Measurements from ENCODE around the gene LDAF1.

LDAF1 gene

DNA sequence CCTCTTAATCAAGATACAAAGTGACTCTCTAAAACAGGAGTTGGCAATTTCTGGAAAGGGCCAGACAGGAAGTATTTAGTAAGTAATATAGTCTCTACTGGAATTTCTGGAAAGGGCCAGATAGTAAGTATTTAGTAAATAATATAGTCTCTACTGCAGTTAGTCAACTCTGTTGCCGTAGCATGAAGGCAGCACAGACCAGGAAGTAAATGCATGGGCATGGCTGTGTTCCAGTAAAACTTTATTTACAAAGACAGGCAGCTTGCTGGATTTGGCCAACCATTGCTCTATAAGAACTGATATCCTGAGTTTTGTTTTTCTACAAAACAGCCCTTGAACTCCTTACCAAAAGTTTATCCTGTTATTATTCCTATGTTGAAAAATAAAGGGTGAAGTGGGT is 16.9 kb downstream of the LDAF1 start:
- no peak for TF ChIP-seq CTCF (IDR thresholded peaks at IDR 0.05; ENCODE audit: low read depth, low read length)
- DNase-seq (ENCODE audit: extremely low read depth, low read depth) = no peak

GRCh38 chr16:21179126-21179982 is 20.9 kb downstream of the LDAF1 start:
- TF ChIP-seq CTCF (IDR thresholded peaks at IDR 0.05; ENCODE audit: low read depth, low read length) = no peak
- DNase-seq (ENCODE audit: extremely low read depth, low read depth) = no peak

DNA sequence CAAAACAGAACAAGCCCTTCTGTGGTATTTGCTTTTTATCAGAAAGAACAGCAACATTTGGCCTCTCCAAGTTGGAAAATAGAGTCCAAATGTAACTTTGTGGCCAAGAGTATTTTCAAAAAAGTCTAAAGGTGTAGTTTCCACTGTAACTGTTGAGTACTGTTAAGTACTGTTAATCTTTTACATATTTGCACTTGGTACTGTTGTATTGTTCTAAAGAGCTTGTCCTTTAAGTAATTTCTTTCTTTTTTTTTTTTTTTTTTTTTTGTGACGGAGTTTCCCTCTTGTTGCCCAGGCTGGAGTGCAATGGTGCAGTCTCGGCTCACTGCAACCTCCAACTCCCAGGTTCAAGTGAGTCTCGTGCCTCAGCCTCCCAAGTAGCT is 21.5 kb downstream of the LDAF1 start:
- no peak for TF ChIP-seq CTCF (IDR thresholded peaks at IDR 0.05; ENCODE audit: low read depth, low read length)
- DNase-seq (ENCODE audit: extremely low read depth, low read depth) = no peak

- no peak for DNase-seq (ENCODE audit: extremely low read depth, low read depth)
- TF ChIP-seq CTCF (IDR thresholded peaks at IDR 0.05; ENCODE audit: low read depth, low read length) = no peak
Measured at GRCh38 chr16:21183995-21184394, 25.5 kb downstream of the LDAF1 start.

- no peak for DNase-seq (ENCODE audit: extremely low read depth, low read depth)
Measured at GRCh38 chr16:21184834-21185233, 26.4 kb downstream of the LDAF1 start.

GRCh38 chr16:21185659-21186325 is 27.3 kb downstream of the LDAF1 start:
- DNase-seq (ENCODE audit: extremely low read depth, low read depth) = no peak
- no peak for TF ChIP-seq CTCF (IDR thresholded peaks at IDR 0.05; ENCODE audit: low read depth, low read length)

More at GRCh38 chr16:21184834-21185233, 26.4 kb downstream of the LDAF1 start:
- TF ChIP-seq CTCF (IDR thresholded peaks at IDR 0.05; ENCODE audit: low read depth, low read length) = no peak

DNA sequence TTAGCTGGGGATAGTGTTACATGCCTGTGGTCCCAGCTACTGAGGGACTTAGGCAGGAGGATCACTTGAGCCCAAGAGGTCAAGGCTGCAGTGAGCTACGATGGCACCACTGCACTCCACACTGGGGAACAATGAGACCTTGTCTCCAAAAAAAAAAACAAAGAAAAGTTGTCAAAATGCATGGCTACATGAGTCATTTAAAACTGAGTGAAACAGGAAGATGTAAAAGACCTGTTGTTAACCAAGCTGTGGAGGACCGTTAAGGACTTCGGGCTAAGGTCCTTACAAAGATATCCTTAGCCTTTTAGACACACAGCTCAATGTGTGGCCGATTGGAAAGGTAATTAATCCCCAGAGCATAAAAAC is 27.8 kb downstream of the LDAF1 start:
- no peak for DNase-seq (ENCODE audit: extremely low read depth, low read depth)
- TF ChIP-seq CTCF (IDR thresholded peaks at IDR 0.05; ENCODE audit: low read depth, low read length) = no peak
